GM12878 (cell line): Measurements from ENCODE around the gene RFX1. TPM values are rescaled to one million over a fixed set of nuclear protein-coding genes. Genes with fewer than 3 reads are reported as not detected.

Experiments used
- ATAC-seq: fragments of 200-7000 bp; cut with Tn5 transposase; 3 replicates; pipeline ENCODE4 v1.9.1; 2020; ENCODE audit warnings: mild to moderate bottlenecking, moderate library complexity
- BruUV-seq: library from RNA; stranded (reverse); fragments of 400-500 nt; replicated peaks from 2 replicates; lab custom pipeline; 2021; lab: Mats Ljungman, UMichigan
- CTCF ChIA-PET: fragments of 300-600 bp; sonication (Branson Sonifier 250); formaldehyde crosslinking; extraction: SDS; loops from one replicate; lab custom pipeline; 2021; ENCODE audit warnings: inconsistent platforms; lab: Yijun Ruan, JAX
- POLR2A ChIA-PET: fragments of 350-600 bp; formaldehyde crosslinking; extraction: SDS; loops from one replicate; lab custom pipeline; 2021; ENCODE audit warnings: inconsistent platforms; lab: Charles Lee
- RAD21 ChIA-PET: fragments of 300-600 bp; sonication (Branson Sonifier 250); formaldehyde crosslinking; loops from one replicate; lab custom pipeline; 2023; ENCODE audit warnings: antibody characterized with exemption; ENCODE audit not compliant: unreplicated experiment; lab: Charles Lee
- SMC1A ChIA-PET: fragments of 300-600 bp; sonication (Branson Sonifier 250); formaldehyde crosslinking; loops from one replicate; lab custom pipeline; 2023; ENCODE audit not compliant: unreplicated experiment, uncharacterized antibody; lab: Charles Lee
- DNase-seq: peaks from one replicate; pipeline ENCODE4 v3.0.0-alpha.2; 2011; ENCODE audit warnings: low read depth, low spot score
- FAIRE-seq: peaks from 3 replicates; lab custom pipeline; 2011; peaks lifted over from hg19 to GRCh38; lab: Jason Lieb, UNC
- H2AFZ ChIP-seq: 2 replicates; pipeline ENCODE4 v1.6.0; 2011; ENCODE audit warnings: low read depth, low read length, control low read depth; ENCODE audit not compliant: control insufficient read depth
- H3K27ac ChIP-seq: 2 replicates; pipeline ENCODE4 v1.5.1; 2011; ENCODE audit warnings: control low read depth; ENCODE audit not compliant: control insufficient read depth, insufficient read depth
- H3K27me3 ChIP-seq, 2 experiments: replicated peaks in 1 of 2; 2 replicates each; pipeline versions ENCODE4 v1.6.0 to v1.6.1; 2011; ENCODE audit warnings: low read length in 1 of 2; ENCODE audit not compliant: control insufficient read depth in 2 of 2, insufficient read depth in 2 of 2
- H3K36me3 ChIP-seq, 2 experiments: 2 replicates each; pipeline ENCODE4 v1.5.1; 2011; ENCODE audit warnings: low read length in 1 of 2; ENCODE audit not compliant: control insufficient read depth in 2 of 2, insufficient read depth in 2 of 2
- H3K4me1 ChIP-seq: 2 replicates; pipeline ENCODE4 v1.6.1; 2011; ENCODE audit warnings: mild to moderate bottlenecking, low read length, moderate library complexity, mixed read lengths; ENCODE audit not compliant: control insufficient read depth, insufficient read depth
- H3K4me2 ChIP-seq: 2 replicates; pipeline ENCODE4 v1.6.0; 2011; ENCODE audit warnings: control low read depth; ENCODE audit not compliant: control insufficient read depth, insufficient read depth
- H3K4me3 ChIP-seq: fragments of 200-600 bp; sonication (generic); 2 replicates; pipeline ENCODE4 v1.5.1; 2016
- H3K79me2 ChIP-seq: 2 replicates; pipeline ENCODE4 v1.6.0; 2011; ENCODE audit warnings: low read length; ENCODE audit not compliant: control insufficient read depth, insufficient read depth
- H3K9ac ChIP-seq: 2 replicates; pipeline ENCODE4 v1.8.0; 2011; ENCODE audit warnings: low read length, control low read depth, mixed read lengths; ENCODE audit not compliant: control insufficient read depth, insufficient read depth
- H3K9me3 ChIP-seq: replicated peaks from 3 replicates; pipeline ENCODE4 v1.5.1; 2011; ENCODE audit warnings: mild to moderate bottlenecking, low read length; ENCODE audit not compliant: control insufficient read depth, insufficient read depth
- H4K20me1 ChIP-seq: 2 replicates; pipeline ENCODE4 v1.6.0; 2011; ENCODE audit not compliant: control insufficient read depth, insufficient read depth
- BACH1 ChIP-seq: fragments of 450-650 bp; IDR thresholded peaks from 2 replicates; pipeline ENCODE4 v1.6.1; 2017; ENCODE audit warnings: mild to moderate bottlenecking, borderline replicate concordance
- ELK1 ChIP-seq: IDR thresholded peaks from 2 replicates; pipeline ENCODE4 v1.6.1; 2012; ENCODE audit warnings: low read depth, low read length, improper control_type of control experiment
- KAT2A ChIP-seq: conservative IDR thresholded peaks from 2 replicates; pipeline ENCODE4 v1.6.1; 2011; ENCODE audit warnings: low read depth, low read length; ENCODE audit not compliant: control insufficient read depth
- NR2C1 ChIP-seq: fragments of 450-650 bp; IDR thresholded peaks from 2 replicates; pipeline ENCODE4 v1.6.1; 2017; ENCODE audit warnings: antibody characterized with exemption, mild to moderate bottlenecking, moderate library complexity
- SP1 ChIP-seq: IDR thresholded peaks from one replicate; pipeline ENCODE4 v1.6.1; 2011; ENCODE audit warnings: low read depth, low read length
- SREBF1 ChIP-seq: IDR thresholded peaks from 2 replicates; pipeline ENCODE4 v1.6.1; 2012; ENCODE audit warnings: mild to moderate bottlenecking, low read length
- SRF ChIP-seq, 2 experiments: IDR thresholded peaks; 2 replicates each; pipeline ENCODE4 v1.6.1; 2011; ENCODE audit warnings: low read depth in 2 of 2, low read length in 2 of 2, mild to moderate bottlenecking in 1 of 2, moderate library complexity in 1 of 2
- TAF1 ChIP-seq: IDR thresholded peaks from 2 replicates; pipeline ENCODE4 v1.6.1; 2011; ENCODE audit warnings: mild to moderate bottlenecking, low read depth, low read length, borderline replicate concordance
- TBL1XR1 ChIP-seq: IDR thresholded peaks from 2 replicates; pipeline ENCODE4 v1.6.1; 2012; ENCODE audit warnings: low read depth, low read length, improper control_type of control experiment
- ZNF274 ChIP-seq: IDR thresholded peaks from one replicate; pipeline ENCODE4 v1.8.0; 2011; ENCODE audit not compliant: insufficient read length, insufficient read depth
- WGBS: methylation state at CpG from one replicate; pipeline ENCODE4 v1.1.6; 2016; ENCODE audit warnings: low lambda C conversion rate; ENCODE audit not compliant: insufficient replicate concordance, insufficient coverage; ENCODE audit errors: missing lambda C conversion rate; 5-methylcytosine and 5-hydroxymethylcytosine counted together
- in situ Hi-C: fragments of 300-500 bp; cut with MboI; formaldehyde crosslinking; loops from 9 replicates; pipeline ENCODE4 v1.14.3; 2018; ENCODE audit warnings: mixed read lengths
- intact Hi-C: fragments of 100-400 bp; cut with micrococcal nuclease; formaldehyde crosslinking; loops from one replicate; pipeline ENCODE4 v1.14.2; 2022; ENCODE audit not compliant: unreplicated experiment
- polyA plus RNA-seq, 11 experiments: library from polyadenylated mRNA; depleted of rRNA in 4 of 11; unstranded in 6 of 11; stranded (reverse) in 5 of 11; fragments of >200 nt; fragmentation: Nextera tagmentation in 4 of 11; fragmentation: Illumina TruSeq in 1 of 11; extraction: Ambion mirVana in 4 of 11; extraction: Trizol in 1 of 11; gene quantifications; 1 replicate in 1 of 11; 2 replicates in 10 of 11; pipeline versions ENCODE4 v1.2.1 to v1.2.3, GENCODE V29; 2011 to 2016; ENCODE audit warnings: inconsistent platforms in 2 of 11, missing spikeins in 2 of 11, low read depth in 1 of 11
- total RNA-seq, 4 experiments: library from RNA; depleted of rRNA in 3 of 4; stranded (reverse); fragments of >200 nt in 3 of 4; fragmentation: Illumina TruSeq in 1 of 4; extraction: Trizol in 1 of 4; gene quantifications; 2 replicates each; pipeline versions ENCODE4 v1.2.1 to v1.2.3, GENCODE V29; 2013 to 2021

RFX1 gene
- total and polyA plus RNA-seq, 10 of the 15 experiments (the other 5 are each of a cell fraction or from before 2014, with no cell fraction given), result 0.05 to 11.0 (median 1.5) TPM

- TF ChIP-seq ELK1, result no peak
- TF ChIP-seq SRF (IDR thresholded peaks at IDR 0.05; ENCODE audit: low read depth in 2 of 2, low read length in 2 of 2), result no peak
- TF ChIP-seq SP1, result no peak
- TF ChIP-seq KAT2A, result no peak
- no peak for TF ChIP-seq SREBF1
Observed at GRCh38 chr19:14053032-14053431, 46.9 kb upstream of the RFX1 start (continued).

GRCh38 chr19:14052470-14052869 lies 46.4 kb upstream of the RFX1 start:
- H3K79me2 ChIP-seq, result no peaks in the 10 kb centered on the region
- no peak for ATAC-seq
- BruUV-seq, result TSS peak; percentile 95

More at GRCh38 chr19:14052470-14052869, 46.4 kb upstream of the RFX1 start:
- no peak overlapping the region for H2AFZ ChIP-seq
- TF ChIP-seq BACH1 (no peak), ZNF274 (no peak), TAF1 (no peak), NR2C1 (no peak), TBL1XR1 (no peak)
- TF ChIP-seq, all 136 proteins: peak for 0
- Histone ChIP-seq H3K9ac (no peak overlapping the region), H3K27me3 (no peaks in the 10 kb centered on the region; a peak in 1 of 4 replicates), H3K9me3 (peaks cover 2% of the 10 kb centered on the region; the same call in 1 of the 3 replicates), H4K20me1 (no peaks in the 10 kb centered on the region), H3K4me3 (no peak overlapping the region), H3K4me2 (no peak overlapping the region), H3K27ac (no peak overlapping the region), H3K4me1 (no peaks in the 10 kb centered on the region), H3K36me3 (peaks cover 8 to 12% of the 10 kb centered on the region in 2 experiments; a peak in 3 of 4 replicates)
- DNase-seq, result no peak
- intact Hi-C loops (no loop called here), in situ Hi-C loops (loop anchor here (25.0 kb wide), 1 partner anchor 765 kb away; no protein-coding TSS in a partner anchor)
- ChIA-PET RAD21 (interaction anchor here (0.7 to 1.0 kb wide), 2 partner anchors 69 to 91 kb away, joined by 3 read pairs; no protein-coding TSS in a partner anchor), POLR2A (interaction anchor here (0.6 to 1.5 kb wide), 3 partner anchors 21 to 217 kb away, joined by 3 to 5 read pairs (median 3); partner anchors contain the start of genes IL27RA and RFX1), SMC1A (interaction anchor here (0.5 to 1.2 kb wide), 4 partner anchors 10 to 54 kb away, joined by 3 to 6 read pairs (median 3); partner anchors contain the start of genes MISP3 and RFX1), CTCF (interaction anchor here (0.5 to 2.4 kb wide), 5 partner anchors 9 to 173 kb away, joined by 3 to 14 read pairs (median 4); no protein-coding TSS in a partner anchor)
- no peak for FAIRE-seq
- WGBS, result 84% methylated on average over 6 of the region's 6 CpGs
